ENCODE results near the gene C1GALT1. TPM values are rescaled to one million over a fixed set of nuclear protein-coding genes. Genes with fewer than 3 reads are reported as not detected.

The C1GALT1 gene
- total and polyA plus RNA-seq, 2 donors (not counting 1 experiment from before 2014, with no cell fraction given): 12.4 to 66.8 TPM

- Histone ChIP-seq H3K27ac (ENCODE audit: low read length in 2 of 2) (no peak overlapping the region), H3K9ac (ENCODE audit: low read length) (no peak overlapping the region), H2AFZ (ENCODE audit: insufficient read depth, low read depth, low read length, poor library complexity, severe bottlenecking) (no peak overlapping the region), H3K9me3 (ENCODE audit: control extremely low read depth in 1 of 3, control insufficient read depth in 2 of 3, insufficient read depth in 1 of 3, low read length in 2 of 3) (no peaks in the 10 kb centered on the region), H3K4me3 (ENCODE audit: control extremely low read depth in 1 of 5, extremely low read depth in 1 of 5, insufficient read depth in 1 of 5, low read depth in 2 of 5, low read length in 4 of 5) (no peak overlapping the region), H3K4me2 (replicated peaks; ENCODE audit: low read depth, low read length, poor library complexity, severe bottlenecking) (no peak overlapping the region), H3K4me1 (ENCODE audit: control insufficient read depth in 2 of 2, insufficient read depth in 2 of 2, low read length in 2 of 2) (no peaks in the 10 kb centered on the region), H4K20me1 (ENCODE audit: control insufficient read depth, insufficient read depth, low read length, poor library complexity, severe bottlenecking) (no peaks in the 10 kb centered on the region), H3K36me3 (replicated peaks in 1 of 2; ENCODE audit: control extremely low read depth in 1 of 2, control insufficient read depth in 1 of 2, extremely low read depth in 1 of 2, insufficient read depth in 2 of 2, low read length in 1 of 2) (no peaks in the 10 kb centered on the region), H3K27me3 (replicated peaks in 1 of 4; ENCODE audit: control extremely low read depth in 1 of 4, control insufficient read depth in 3 of 4, insufficient read depth in 4 of 4, low read length in 3 of 4) (no peaks in the 10 kb centered on the region), H3K79me2 (ENCODE audit: control insufficient read depth, insufficient read depth, low read length) (no peaks in the 10 kb centered on the region)
- Mint-ChIP-seq H3K9me3 (ENCODE audit: insufficient read depth) (no peaks in the 10 kb centered on the region), H3K4me3 (no peak overlapping the region), H3K4me1 (no peaks in the 10 kb centered on the region), H3K27ac (no peak overlapping the region), H3K27me3 (no peaks in the 10 kb centered on the region)
- 67% methylated on average over 1 of the region's 4 CpGs for WGBS (ENCODE audit: insufficient coverage)
- no peak for TF ChIP-seq EZH2 (IDR thresholded peaks at IDR 0.05; ENCODE audit: borderline replicate concordance, insufficient read depth, low read depth, low read length, poor library complexity, severe bottlenecking)
- no peak for TF ChIP-seq CTCF (IDR thresholded peaks at IDR 0.05)
- no peak for ATAC-seq (ENCODE audit: low read depth)
- DNase-seq: no peak
- CTCF ChIA-PET: no interaction called here
- intact Hi-C loops (cut with micrococcal nuclease): no loop called here
- POLR2A ChIA-PET: no interaction called here
Measured at GRCh38 chr7:7294911-7295310, 112.6 kb downstream of the C1GALT1 start.
